Left colon (tissue), 2 donors: ENCODE results near the gene RBFOX2. TPM values are rescaled to one million over a fixed set of nuclear protein-coding genes. Genes with fewer than 3 reads are reported as not detected.
"Not testable (repeated sequence)": the region's sequence is repeated elsewhere in the genome, so short reads cannot be mapped to it uniquely, and the experiment has no call there.

Experiments
- ATAC-seq: fragments of 200-7000 bp; cut with Tn5 transposase; one replicate; pipeline ENCODE4 v1.9.1; 2020; ENCODE audit warnings: mild to moderate bottlenecking, moderate library complexity
- DNase-seq, 2 donors: peaks; one replicate each; pipeline ENCODE4 v3.0.0-alpha.2; 2020
- intact Hi-C, 2 donors: fragments of 100-400 bp; cut with DNase I in 1 of 2; cut with micrococcal nuclease in 1 of 2; formaldehyde crosslinking; loops; one replicate each; pipeline versions ENCODE4 v1.11.2 to v1.14.0; 2022; cut with DNase I, micrococcal nuclease
- total RNA-seq, 2 donors: library from RNA; stranded (reverse); fragmentation: NEBNext Ultra II Directional; extraction: Animal tissue kit (Norgen Biotek cat#: 25700); gene quantifications; one replicate each; pipeline ENCODE4 v1.2.1, GENCODE V29; 2021
- donor health status: DM: no; HTN: no; CAD: no.
- donor health status: DM: yes; HTN: yes; CAD: no.

RBFOX2 gene
- total RNA-seq, 2 donors from 2014 or later = 34.3 to 48.8 TPM

- ATAC-seq (no peak), DNase-seq (no peak)
- intact Hi-C loops = no loop called here
Measured at GRCh38 chr22:35742342-35743100, 286.1 kb downstream of the RBFOX2 start.

- DNase-seq (no peak), ATAC-seq (no peak)
- intact Hi-C loops = no loop called here
Measured at GRCh38 chr22:35740616-35741015, 288.0 kb downstream of the RBFOX2 start.

- no peak for DNase-seq
- intact Hi-C loops = no loop called here
- no peak for ATAC-seq
Measured at GRCh38 chr22:35739931-35740380, 288.7 kb downstream of the RBFOX2 start.

GRCh38 chr22:35739076-35739930 is 289.3 kb downstream of the RBFOX2 start:
- ATAC-seq = peak; percentile 34

GRCh38 chr22:35737886-35738285 is 290.7 kb downstream of the RBFOX2 start:
- intact Hi-C loops, DNase-seq, ATAC-seq: not testable (repeated sequence)

More at GRCh38 chr22:35739076-35739930, 289.3 kb downstream of the RBFOX2 start:
- DNase-seq = no peak
- intact Hi-C loops = no loop called here

GRCh38 chr22:35736701-35737100 is 291.9 kb downstream of the RBFOX2 start:
- intact Hi-C loops = no loop called here
- no peak for DNase-seq
- ATAC-seq = no peak

GRCh38 chr22:35736166-35736565 is 292.5 kb downstream of the RBFOX2 start:
- ATAC-seq = no peak

GRCh38 chr22:35735542-35735941 is 293.1 kb downstream of the RBFOX2 start:
- no peak for ATAC-seq
- intact Hi-C loops = no loop called here
- DNase-seq = no peak

More at GRCh38 chr22:35736166-35736565, 292.5 kb downstream of the RBFOX2 start:
- intact Hi-C loops = no loop called here
- DNase-seq = no peak

- no peak for DNase-seq
- ATAC-seq = no peak
- intact Hi-C loops = no loop called here
Measured at GRCh38 chr22:35734517-35734827, 294.2 kb downstream of the RBFOX2 start.

- DNase-seq = no peak
- ATAC-seq = no peak
- intact Hi-C loops = no loop called here
Measured at GRCh38 chr22:35733791-35734516, 294.7 kb downstream of the RBFOX2 start.

- ATAC-seq = no peak
- no peak for DNase-seq
- intact Hi-C loops = no loop called here
Measured at GRCh38 chr22:35733036-35733435, 295.6 kb downstream of the RBFOX2 start.

GRCh38 chr22:35732116-35732515 is 296.5 kb downstream of the RBFOX2 start:
- intact Hi-C loops = no loop called here
- ATAC-seq (no peak), DNase-seq (no peak)

GRCh38 chr22:35731321-35731720 is 297.3 kb downstream of the RBFOX2 start:
- DNase-seq = no peak
- no peak for ATAC-seq
- intact Hi-C loops = no loop called here

GRCh38 chr22:35729309-35729698 is 299.3 kb downstream of the RBFOX2 start:
- ATAC-seq (no peak), DNase-seq (no peak)
- intact Hi-C loops = no loop called here

- intact Hi-C loops = no loop called here
- DNase-seq (peak; percentile 87 to 90), ATAC-seq (peak; percentile 98)
Measured at GRCh38 chr22:35728639-35729308, 299.9 kb downstream of the RBFOX2 start.

GRCh38 chr22:35727436-35727835 is 301.2 kb downstream of the RBFOX2 start:
- intact Hi-C loops = no loop called here
- DNase-seq = no peak
- ATAC-seq = no peak

- ATAC-seq (no peak), DNase-seq (no peak)
- intact Hi-C loops = no loop called here
Measured at GRCh38 chr22:35726933-35727332, 301.7 kb downstream of the RBFOX2 start.

- ATAC-seq (no peak), DNase-seq (no peak)
- intact Hi-C loops = no loop called here
Measured at GRCh38 chr22:35726398-35726797, 302.2 kb downstream of the RBFOX2 start.

- intact Hi-C loops = no loop called here
- no peak for ATAC-seq
- no peak for DNase-seq
Measured at GRCh38 chr22:35725521-35725920, 303.1 kb downstream of the RBFOX2 start.
